Liver (tissue), 3 donors: Measurements from ENCODE around the gene C10orf143.

ENCODE experiments used
- ATF3 ChIP-seq: IDR thresholded peaks from 2 replicates; pipeline ENCODE4 v1.6.1; 2016; ENCODE audit warnings: antibody characterized with exemption
- CTCF ChIP-seq: fragments of 150-350 bp; IDR thresholded peaks from 2 replicates; pipeline ENCODE4 v1.5.1; 2017; ENCODE audit warnings: improper control_type of control experiment, low read depth, low read length; ENCODE audit not compliant: missing input control
- FOXA1 ChIP-seq: IDR thresholded peaks from 2 replicates; pipeline ENCODE4 v1.6.1; 2016; ENCODE audit warnings: antibody characterized with exemption
- REST ChIP-seq: IDR thresholded peaks from 2 replicates; pipeline ENCODE4 v1.6.1; 2016; ENCODE audit warnings: antibody characterized with exemption, mild to moderate bottlenecking
- donor health status: healthy.
- donor health status: healthy.

GRCh38 chr10:130044067-130045061 lies 66.3 kb downstream of the C10orf143 start:
- no peak for TF ChIP-seq ATF3
- no peak for TF ChIP-seq CTCF
- no peak for TF ChIP-seq FOXA1
- no peak for TF ChIP-seq REST
